Transverse colon (tissue), 4 donors: ENCODE data around the gene LYZ. TPM values are rescaled to one million over a fixed set of nuclear protein-coding genes. Genes with fewer than 3 reads are reported as not detected.

Source experiments
- DNase-seq: peaks from one replicate; pipeline ENCODE4 v3.0.0-alpha.2; 2019
- H3K27ac ChIP-seq, 4 donors: fragments of 200-600 bp; sonication (generic); 2 replicates each; pipeline ENCODE4 v1.5.1; 2016 to 2018; ENCODE audit warnings: inconsistent platforms in 4 of 4
- H3K27me3 ChIP-seq: fragments of 200-600 bp; sonication (generic); 2 replicates; pipeline ENCODE4 v1.5.1; 2017; ENCODE audit warnings: inconsistent platforms
- H3K36me3 ChIP-seq, 4 donors: fragments of 200-600 bp; sonication (generic); 2 replicates each; pipeline ENCODE4 v1.5.1; 2017 to 2019; ENCODE audit warnings: inconsistent platforms in 4 of 4
- H3K4me1 ChIP-seq, 4 donors: fragments of 200-600 bp; sonication (generic); 2 replicates each; pipeline ENCODE4 v1.5.1; 2017 to 2020; ENCODE audit warnings: inconsistent platforms in 4 of 4
- H3K4me3 ChIP-seq, 4 donors: fragments of 200-600 bp; sonication (generic); 1 replicate in 1 of 4; 2 replicates in 3 of 4; pipeline versions ENCODE4 v1.5.1 to v1.6.1; 2017 to 2019; ENCODE audit warnings: inconsistent platforms in 4 of 4
- H3K9me3 ChIP-seq, 2 donors: fragments of 200-600 bp; sonication (generic); 2 replicates each; pipeline ENCODE4 v1.5.1; 2017 to 2019; ENCODE audit warnings: inconsistent platforms in 2 of 2
- CTCF ChIP-seq, 5 experiments: fragments of 200-600 bp in 3 of 5; fragments of 450-650 bp in 2 of 5; sonication (generic) in 3 of 5; IDR thresholded peaks; 1 replicate in 2 of 5; 2 replicates in 3 of 5; pipeline ENCODE4 v1.5.1; 2016 to 2017; ENCODE audit warnings: antibody characterized with exemption in 5 of 5, inconsistent platforms in 3 of 5, mild to moderate bottlenecking in 2 of 5, moderate library complexity in 1 of 5
- EP300 ChIP-seq: sonication (generic); formaldehyde crosslinking; IDR thresholded peaks from one replicate; pipeline ENCODE4 v1.6.1; 2017; ENCODE audit warnings: antibody characterized with exemption, low read depth
- POLR2A ChIP-seq: fragments of 450-650 bp; IDR thresholded peaks from one replicate; pipeline ENCODE4 v1.6.1; 2016; ENCODE audit warnings: antibody characterized with exemption, mild to moderate bottlenecking, moderate library complexity
- POLR2AphosphoS5 ChIP-seq, 3 donors: sonication (generic); formaldehyde crosslinking; IDR thresholded peaks; one replicate each; pipeline ENCODE4 v1.6.1; 2016; ENCODE audit warnings: antibody characterized with exemption in 3 of 3
- WGBS, 2 donors: methylation state at CpG; one replicate each; pipeline ENCODE4 v1.1.5; 2018; ENCODE audit warnings: low coverage in 1 of 2; 5-methylcytosine and 5-hydroxymethylcytosine counted together
- in situ Hi-C, 4 donors: fragments of 200-750 bp; cut with MboI; loops; one replicate each; pipeline versions ENCODE4 v1.15.0 to v1.15.1; 2017; ENCODE audit warnings: low sequenced_read_pairs in 3 of 4, low pct_ligation_motif_present in 1 of 4, low pct_unique_long_range_greater_than_20kb in 1 of 4
- intact Hi-C: fragments of 100-400 bp; cut with DNase I; formaldehyde crosslinking; loops from one replicate; pipeline ENCODE4 v1.15.1; 2023; ENCODE audit warnings: low total_unique reads
- total RNA-seq, 4 donors: library from RNA; depleted of rRNA; stranded (reverse); fragments of >200 nt; gene quantifications; one replicate each; pipeline ENCODE4 v1.1.0, GENCODE V29; 2016

Gene LYZ
- total RNA-seq, 4 donors from 2014 or later: 2.0 to 43.0 (median 25.3) TPM

GRCh38 chr12:69351462-69352236 lies 3.5 kb downstream of the LYZ start:
- no peaks in the 10 kb centered on the region for H3K9me3 ChIP-seq
- no peak for DNase-seq
- H3K27me3 ChIP-seq: no peaks in the 10 kb centered on the region
- no peak overlapping the region for H3K4me3 ChIP-seq
- WGBS, 2 donors: 61 to 77% methylated on average over 2 of the region's 2 CpGs
- no peaks in the 10 kb centered on the region for H3K36me3 ChIP-seq
- H3K27ac ChIP-seq: no peak overlapping the region
- intact Hi-C loops (loop anchor here (10.0 kb wide), 1 partner anchor 233 kb away; the partner anchor contains the start of gene CCT2), in situ Hi-C loops (loop anchor here in 1 of 4 donors (10.0 to 25.0 kb wide), 2 partner anchors 211 to 283 kb away; no protein-coding TSS in a partner anchor)
- TF ChIP-seq POLR2A: no peak
- no peak for TF ChIP-seq CTCF (IDR thresholded peaks at IDR 0.05)
- no peak for TF ChIP-seq POLR2AphosphoS5 (IDR thresholded peaks at IDR 0.05)
- TF ChIP-seq EP300: no peak
- H3K4me1 ChIP-seq: peaks cover 0 to 10% (median 0%) of the 10 kb centered on the region in 4 donors

GRCh38 chr12:69352904-69353303 lies 4.7 kb downstream of the LYZ start:
- peaks cover 0 to 13% (median 0%) of the 10 kb centered on the region in 4 donors for H3K4me1 ChIP-seq
- intact Hi-C loops (loop anchor here (10.0 kb wide), 1 partner anchor 232 kb away; the partner anchor contains the start of gene CCT2), in situ Hi-C loops (loop anchor here in 1 of 4 donors (10.0 to 25.0 kb wide), 2 partner anchors 209 to 282 kb away; no protein-coding TSS in a partner anchor)
- no peaks in the 10 kb centered on the region for H3K9me3 ChIP-seq
- no peaks in the 10 kb centered on the region for H3K27me3 ChIP-seq
- DNase-seq: no peak
- TF ChIP-seq POLR2AphosphoS5 (IDR thresholded peaks at IDR 0.05) (no peak), CTCF (IDR thresholded peaks at IDR 0.05) (no peak), POLR2A (no peak), EP300 (no peak)
- WGBS, 2 donors: 92 to 95% methylated on average over 5 of the region's 5 CpGs
- no peak overlapping the region for H3K4me3 ChIP-seq
- H3K36me3 ChIP-seq: no peaks in the 10 kb centered on the region
- H3K27ac ChIP-seq: no peak overlapping the region

- no peak for TF ChIP-seq POLR2AphosphoS5 (IDR thresholded peaks at IDR 0.05)
- TF ChIP-seq EP300: no peak
- TF ChIP-seq POLR2A: no peak
- no peak for TF ChIP-seq CTCF (IDR thresholded peaks at IDR 0.05)
- 67 to 82% methylated on average over 1 of the region's 1 CpG for WGBS, 2 donors
- Histone ChIP-seq H3K9me3 (no peaks in the 10 kb centered on the region), H3K36me3 (no peaks in the 10 kb centered on the region), H3K27me3 (no peaks in the 10 kb centered on the region), H3K4me1 (peaks cover 0 to 14% (median 5%) of the 10 kb centered on the region in 4 donors), H3K4me3 (no peak overlapping the region), H3K27ac (no peak overlapping the region)
- no peak for DNase-seq
- in situ Hi-C loops: loop anchor here in 1 of 4 donors (10.0 to 25.0 kb wide), 2 partner anchors 208 to 281 kb away; no protein-coding TSS in a partner anchor
- intact Hi-C loops: loop anchor here (10.0 kb wide), 1 partner anchor 231 kb away; the partner anchor contains the start of gene CCT2
Measured at GRCh38 chr12:69354172-69354555, 6.0 kb downstream of the LYZ start.

- H3K27ac ChIP-seq: no peak overlapping the region
- H3K27me3 ChIP-seq: no peaks in the 10 kb centered on the region
- no peaks in the 10 kb centered on the region for H3K36me3 ChIP-seq
- intact Hi-C loops: loop anchor here (5.0 to 10.0 kb wide), 2 partner anchors 230 to 283 kb away; partner anchors contain the start of gene CCT2
- no peaks in the 10 kb centered on the region for H3K9me3 ChIP-seq
- peaks cover 0 to 16% (median 6%) of the 10 kb centered on the region in 4 donors for H3K4me1 ChIP-seq
- TF ChIP-seq EP300 (no peak), POLR2A (no peak), CTCF (IDR thresholded peaks at IDR 0.05) (no peak), POLR2AphosphoS5 (IDR thresholded peaks at IDR 0.05) (no peak)
- no peak for DNase-seq
- H3K4me3 ChIP-seq: no peak overlapping the region
- in situ Hi-C loops: loop anchor here in 1 of 4 donors (10.0 to 25.0 kb wide), 2 partner anchors 208 to 280 kb away; no protein-coding TSS in a partner anchor
- WGBS, 2 donors: 55 to 67% methylated on average over 1 of the region's 1 CpG
Measured at GRCh38 chr12:69354556-69355187, 6.5 kb downstream of the LYZ start.
